ENCODE data around the gene ARRDC3. TPM values are rescaled to one million over a fixed set of nuclear protein-coding genes. Genes with fewer than 3 reads are reported as not detected.

The ARRDC3 gene
- total and polyA plus RNA-seq, 9 of the 15 experiments (the other 6 are each of a cell fraction or from before 2014, with no cell fraction given): 15.3 to 58.1 (median 39.4) TPM

DNA sequence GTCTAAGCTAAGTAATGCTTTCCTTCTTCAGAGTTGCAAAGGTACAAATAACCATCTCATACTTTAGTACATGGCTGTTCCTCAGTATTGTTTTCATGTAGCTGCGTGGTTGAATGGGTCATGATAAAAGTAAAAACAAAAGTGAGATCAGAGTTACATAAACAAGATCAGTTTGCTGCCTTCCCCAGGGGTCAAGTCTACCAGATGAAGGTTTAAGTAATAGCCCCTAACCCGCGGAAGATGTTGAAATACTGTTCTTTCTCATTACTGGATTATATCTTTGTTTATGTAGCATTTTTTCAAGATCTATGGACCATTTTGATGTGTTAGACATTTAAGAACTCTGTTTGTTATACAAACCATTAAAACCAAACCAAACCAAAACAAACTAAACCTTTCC lies 34.1 kb upstream of the ARRDC3 start:
- BruUV-seq (replicated peaks): no TSS peak
- CTCF ChIA-PET (ENCODE audit: low intra/inter-chr PET ratio): interaction anchor here (0.5 to 3.8 kb wide), 2 partner anchors 204 to 551 kb away, joined by 3 to 27 read pairs; no protein-coding TSS in a partner anchor
- Histone ChIP-seq H3K9me3 (replicated peaks; ENCODE audit: control insufficient read depth, insufficient read depth, low read depth, low read length) (no peaks in the 10 kb centered on the region), H3K4me2 (ENCODE audit: insufficient read depth, low read length) (no peak overlapping the region), H3K27me3 (ENCODE audit: control insufficient read depth in 2 of 2, insufficient read depth in 2 of 2, low read length in 2 of 2) (no peaks in the 10 kb centered on the region), H3K9me1 (ENCODE audit: control insufficient read depth, insufficient read depth, low read length) (no peaks in the 10 kb centered on the region), H3K9ac (ENCODE audit: insufficient read depth in 1 of 2, low read depth in 2 of 2, low read length in 2 of 2) (no peak overlapping the region), H3K79me2 (ENCODE audit: control insufficient read depth, insufficient read depth, low read length) (no peaks in the 10 kb centered on the region), H3K4me3 (no peak overlapping the region), H4K20me1 (replicated peaks; ENCODE audit: control insufficient read depth, insufficient read depth, low read length) (no peaks in the 10 kb centered on the region), H3K27ac (ENCODE audit: extremely low read depth, low read depth, low read length) (no peak overlapping the region), H2AFZ (ENCODE audit: low read depth, low read length) (no peak overlapping the region), H3K4me1 (replicated peaks in 1 of 2; ENCODE audit: control insufficient read depth in 2 of 2, insufficient read depth in 2 of 2, low read length in 2 of 2) (no peaks in the 10 kb centered on the region), H3K36me3 (ENCODE audit: control insufficient read depth, insufficient read depth, low read length) (no peaks in the 10 kb centered on the region)
- ATAC-seq (no peak), DNase-seq (ENCODE audit: extremely low read depth in 1 of 4, low spot score in 3 of 4) (no peak), FAIRE-seq (peak; percentile 51)
- WGBS (ENCODE audit: insufficient coverage, low coverage, missing lambda C conversion rate): 51% methylated on average over 3 of the region's 3 CpGs
- POLR2A ChIA-PET: interaction anchor here (1.1 kb wide), 1 partner anchor 34 kb away, joined by 7 read pairs; the partner anchor contains the start of gene ARRDC3
- TF ChIP-seq RBBP5 (IDR thresholded peaks at IDR 0.05; ENCODE audit: borderline replicate concordance, insufficient read depth, low read length, poor library complexity, severe bottlenecking) (no peak), NCOA6 (IDR thresholded peaks at IDR 0.05) (no peak), SETDB1 (IDR thresholded peaks at IDR 0.05; ENCODE audit: low read length) (no peak), HEY1 (CRISPR knock-in tag; IDR thresholded peaks at IDR 0.05; ENCODE audit: borderline replicate concordance) (no peak), ZNF785 (CRISPR knock-in tag; IDR thresholded peaks at IDR 0.05) (no peak), POLR3A (IDR thresholded peaks at IDR 0.05; ENCODE audit: borderline replicate concordance, extremely low read depth, insufficient read depth, insufficient read length) (no peak), ZKSCAN8 (CRISPR knock-in tag; IDR thresholded peaks at IDR 0.05) (no peak), CBFA2T2 (conservative IDR thresholded peaks at IDR 0.05) (no peak), ZZZ3 (IDR thresholded peaks at IDR 0.05) (no peak), TBP (optimal IDR thresholded peaks at IDR 0.05; ENCODE audit: low read depth, low read length) (no peak), RAD21 (CRISPR knock-in tag; conservative IDR thresholded peaks at IDR 0.05 in 1 of 2, IDR thresholded peaks at IDR 0.05 in 1 of 2) (no peak), ZNF23 (CRISPR knock-in tag; IDR thresholded peaks at IDR 0.05) (no peak), PRMT5 (CRISPR knock-in tag; IDR thresholded peaks at IDR 0.05) (no peak), NEUROD1 (IDR thresholded peaks at IDR 0.05; ENCODE audit: borderline replicate concordance, low read depth, low read length, partially characterized antibody) (no peak)
- TF ChIP-seq, protein P1, sequence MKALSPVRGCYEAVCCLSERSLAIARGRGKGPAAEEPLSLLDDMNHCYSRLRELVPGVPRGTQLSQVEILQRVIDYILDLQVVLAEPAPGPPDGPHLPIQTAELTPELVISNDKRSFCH (CRISPR knock-in tag; IDR thresholded peaks at IDR 0.05): no peak
- TF ChIP-seq, protein P1 (tag; IDR thresholded peaks at IDR 0.05): no peak
- TF ChIP-seq, protein P2, sequence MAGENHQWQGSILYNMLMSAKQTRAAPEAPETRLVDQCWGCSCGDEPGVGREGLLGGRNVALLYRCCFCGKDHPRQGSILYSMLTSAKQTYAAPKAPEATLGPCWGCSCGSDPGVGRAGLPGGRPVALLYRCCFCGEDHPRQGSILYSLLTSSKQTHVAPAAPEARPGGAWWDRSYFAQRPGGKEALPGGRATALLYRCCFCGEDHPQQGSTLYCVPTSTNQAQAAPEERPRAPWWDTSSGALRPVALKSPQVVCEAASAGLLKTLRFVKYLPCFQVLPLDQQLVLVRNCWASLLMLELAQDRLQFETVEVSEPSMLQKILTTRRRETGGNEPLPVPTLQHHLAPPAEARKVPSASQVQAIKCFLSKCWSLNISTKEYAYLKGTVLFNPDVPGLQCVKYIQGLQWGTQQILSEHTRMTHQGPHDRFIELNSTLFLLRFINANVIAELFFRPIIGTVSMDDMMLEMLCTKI (IDR thresholded peaks at IDR 0.05; ENCODE audit: partially characterized antibody): no peak
- intact Hi-C loops (cut with micrococcal nuclease) (loop anchor here (5.0 kb wide), 2 partner anchors 485 to 615 kb away; no protein-coding TSS in a partner anchor), in situ Hi-C loops (cut with MboI) (no loop called here)
